WTC11 (cell line): ENCODE results near the gene MIA2. TPM values are rescaled to one million over a fixed set of nuclear protein-coding genes. Genes with fewer than 3 reads are reported as not detected.

Experiments used
- ATAC-seq: fragments of 200-7000 bp; cut with Tn5 transposase; 2 replicates; pipeline ENCODE4 v1.10.0; 2021; ENCODE audit warnings: mild to moderate bottlenecking, moderate library complexity
- CTCF ChIA-PET: fragments of 300-600 bp; sonication (Branson Sonifier 250); formaldehyde crosslinking; loops from one replicate; lab custom pipeline; 2021; ENCODE audit warnings: antibody characterized with exemption; lab: Charles Lee
- POLR2A ChIA-PET: fragments of 350-600 bp; sonication (Branson Sonifier 250); formaldehyde crosslinking; loops from one replicate; lab custom pipeline; 2021; ENCODE audit warnings: antibody characterized with exemption; lab: Charles Lee
- DNase-seq: peaks from one replicate; pipeline ENCODE4 v3.0.0; 2021; ENCODE audit warnings: low spot score
- H3K27ac Mint-ChIP-seq: 2 replicates; pipeline ENCODE4 v1.8.0; 2021; ENCODE audit warnings: mixed read lengths
- H3K27me3 Mint-ChIP-seq: 2 replicates; pipeline ENCODE4 v1.8.0; 2021; ENCODE audit warnings: low read depth, mild to moderate bottlenecking, moderate library complexity, mixed read lengths
- H3K36me3 Mint-ChIP-seq: 2 replicates; pipeline ENCODE4 v1.8.0; 2021; ENCODE audit warnings: mixed read lengths
- H3K4me1 Mint-ChIP-seq: 2 replicates; pipeline ENCODE4 v1.8.0; 2022; ENCODE audit warnings: mixed read lengths
- H3K4me3 Mint-ChIP-seq: 2 replicates; pipeline ENCODE4 v1.8.0; 2021; ENCODE audit warnings: mild to moderate bottlenecking, moderate library complexity, mixed read lengths
- H3K9me3 Mint-ChIP-seq: 2 replicates; pipeline ENCODE4 v1.8.0; 2021; ENCODE audit warnings: mixed read lengths
- CREM ChIP-seq: sonication (generic); formaldehyde crosslinking; IDR thresholded peaks from 2 replicates; pipeline ENCODE4 v1.8.1; 2022; ENCODE audit warnings: mild to moderate bottlenecking, missing genetic modification reagents, moderate library complexity
- EMX1 ChIP-seq: fragments of 250-450 bp; sonication (Bioruptor Pico); IDR thresholded peaks from 2 replicates; pipeline ENCODE4 v1.8.0; 2021; ENCODE audit warnings: mild to moderate bottlenecking
- ESRRA ChIP-seq: sonication (generic); formaldehyde crosslinking; IDR thresholded peaks from 2 replicates; pipeline ENCODE4 v1.8.1; 2022; ENCODE audit warnings: mild to moderate bottlenecking, missing genetic modification reagents, borderline replicate concordance
- GRHL2 ChIP-seq: fragments of 250-450 bp; sonication (Bioruptor Pico); IDR thresholded peaks from 2 replicates; pipeline ENCODE4 v1.8.0; 2022; ENCODE audit warnings: mild to moderate bottlenecking, moderate library complexity; ENCODE audit not compliant: insufficient replicate concordance, severe bottlenecking
- GTF2I ChIP-seq: fragments of 250-450 bp; sonication (Bioruptor Pico); conservative IDR thresholded peaks from 2 replicates; pipeline ENCODE4 v1.4.0; 2021; ENCODE audit warnings: mild to moderate bottlenecking
- JUN ChIP-seq: sonication (generic); formaldehyde crosslinking; IDR thresholded peaks from 2 replicates; pipeline ENCODE4 v1.8.0; 2023; ENCODE audit warnings: mild to moderate bottlenecking, missing genetic modification reagents
- MXD4 ChIP-seq: fragments of 250-450 bp; sonication (Bioruptor Pico); IDR thresholded peaks from 2 replicates; pipeline ENCODE4 v1.8.0; 2021; ENCODE audit warnings: mild to moderate bottlenecking, moderate library complexity, borderline replicate concordance
- SMAD3 ChIP-seq: sonication (generic); formaldehyde crosslinking; IDR thresholded peaks from 2 replicates; pipeline ENCODE4 v1.8.0; 2022; ENCODE audit warnings: missing genetic modification reagents, mild to moderate bottlenecking, borderline replicate concordance
- SMAD4 ChIP-seq: sonication (generic); formaldehyde crosslinking; IDR thresholded peaks from 2 replicates; pipeline ENCODE4 v1.8.0; 2022; ENCODE audit warnings: mild to moderate bottlenecking, missing genetic modification reagents
- SP1 ChIP-seq: sonication (generic); formaldehyde crosslinking; conservative IDR thresholded peaks from 2 replicates; pipeline ENCODE4 v1.8.1; 2022; ENCODE audit warnings: missing genetic modification reagents
- ZNF121 ChIP-seq: sonication (generic); formaldehyde crosslinking; IDR thresholded peaks from 2 replicates; pipeline ENCODE4 v1.8.0; 2023; ENCODE audit warnings: missing genetic modification reagents
- ZNF263 ChIP-seq: sonication (generic); formaldehyde crosslinking; IDR thresholded peaks from 2 replicates; pipeline ENCODE4 v1.8.1; 2022; ENCODE audit warnings: low read depth, mild to moderate bottlenecking, moderate library complexity, missing genetic modification reagents
- ZNF396 ChIP-seq: fragments of 250-450 bp; sonication (Bioruptor Pico); IDR thresholded peaks from 2 replicates; pipeline ENCODE4 v1.8.0; 2021; ENCODE audit warnings: mild to moderate bottlenecking, moderate library complexity, borderline replicate concordance
- total RNA-seq: library from RNA; stranded (reverse); gene quantifications from 3 replicates; pipeline ENCODE4 v1.2.3, GENCODE V29; 2021
- TF ChIP-seq, protein P1 (sequence below): sonication (generic); formaldehyde crosslinking; IDR thresholded peaks from 2 replicates; pipeline ENCODE4 v1.8.0; 2022; ENCODE audit warnings: mild to moderate bottlenecking, missing genetic modification reagents
- TF ChIP-seq, protein P2 (sequence below): fragments of 250-450 bp; sonication (Bioruptor Pico); IDR thresholded peaks from 2 replicates; pipeline ENCODE4 v2.1.2; 2022; ENCODE audit warnings: mild to moderate bottlenecking, moderate library complexity
- TF ChIP-seq, protein P3 (sequence below): sonication (generic); formaldehyde crosslinking; IDR thresholded peaks from 2 replicates; pipeline ENCODE4 v1.8.0; 2022; ENCODE audit warnings: mild to moderate bottlenecking, missing genetic modification reagents
- TF ChIP-seq, protein P4 (sequence below): sonication (generic); formaldehyde crosslinking; IDR thresholded peaks from 2 replicates; pipeline ENCODE4 v1.8.0; 2022; ENCODE audit warnings: mild to moderate bottlenecking, missing genetic modification reagents
- TF ChIP-seq, protein P5 (sequence below): sonication (generic); formaldehyde crosslinking; IDR thresholded peaks from 2 replicates; pipeline ENCODE4 v1.8.1; 2022; ENCODE audit warnings: low read depth, missing genetic modification reagents, borderline replicate concordance
- TF ChIP-seq, protein P6 (sequence below): sonication (generic); formaldehyde crosslinking; conservative IDR thresholded peaks from 2 replicates; pipeline ENCODE4 v1.8.1; 2023; ENCODE audit warnings: mild to moderate bottlenecking, low read depth, missing genetic modification reagents, moderate library complexity
- TF ChIP-seq, protein P7 (sequence below): sonication (generic); formaldehyde crosslinking; IDR thresholded peaks from 2 replicates; pipeline ENCODE4 v1.8.0; 2022; ENCODE audit warnings: mild to moderate bottlenecking, missing genetic modification reagents
- TF ChIP-seq, protein P8 (sequence below): sonication (generic); formaldehyde crosslinking; IDR thresholded peaks from 2 replicates; pipeline ENCODE4 v1.8.1; 2023; ENCODE audit warnings: mild to moderate bottlenecking, missing genetic modification reagents, moderate library complexity

MIA2 gene
- total RNA-seq, 1 experiment from 2014 or later = 11.3 TPM

DNA sequence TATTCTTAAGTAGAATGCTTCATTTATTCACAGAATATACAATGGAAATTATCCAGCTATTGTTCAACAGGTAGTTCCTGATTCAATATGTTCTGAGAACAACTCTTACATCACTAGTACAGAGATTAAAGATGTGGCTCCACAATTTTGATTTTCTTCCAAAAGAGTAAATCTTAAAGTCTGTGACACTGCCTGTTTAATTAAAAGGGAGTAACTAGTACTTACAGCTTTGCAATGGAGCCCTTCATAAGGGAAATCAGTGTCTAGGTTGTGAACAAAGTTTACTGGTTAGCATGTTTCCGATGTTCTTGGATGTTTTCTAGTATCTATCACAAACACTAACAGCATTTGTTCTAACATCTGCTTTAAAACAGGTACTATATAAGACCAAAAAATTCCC is 30.8 kb downstream of the MIA2 start (continued):
- TF ChIP-seq MXD4 (CRISPR knock-in tag) (no peak), ZNF396 (no peak), SP1 (CRISPR knock-in tag) (no peak), SMAD4 (CRISPR knock-in tag) (no peak)
- TF ChIP-seq, protein P1, sequence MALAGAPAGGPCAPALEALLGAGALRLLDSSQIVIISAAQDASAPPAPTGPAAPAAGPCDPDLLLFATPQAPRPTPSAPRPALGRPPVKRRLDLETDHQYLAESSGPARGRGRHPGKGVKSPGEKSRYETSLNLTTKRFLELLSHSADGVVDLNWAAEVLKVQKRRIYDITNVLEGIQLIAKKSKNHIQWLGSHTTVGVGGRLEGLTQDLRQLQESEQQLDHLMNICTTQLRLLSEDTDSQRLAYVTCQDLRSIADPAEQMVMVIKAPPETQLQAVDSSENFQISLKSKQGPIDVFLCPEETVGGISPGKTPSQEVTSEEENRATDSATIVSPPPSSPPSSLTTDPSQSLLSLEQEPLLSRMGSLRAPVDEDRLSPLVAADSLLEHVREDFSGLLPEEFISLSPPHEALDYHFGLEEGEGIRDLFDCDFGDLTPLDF = no peak

DNA sequence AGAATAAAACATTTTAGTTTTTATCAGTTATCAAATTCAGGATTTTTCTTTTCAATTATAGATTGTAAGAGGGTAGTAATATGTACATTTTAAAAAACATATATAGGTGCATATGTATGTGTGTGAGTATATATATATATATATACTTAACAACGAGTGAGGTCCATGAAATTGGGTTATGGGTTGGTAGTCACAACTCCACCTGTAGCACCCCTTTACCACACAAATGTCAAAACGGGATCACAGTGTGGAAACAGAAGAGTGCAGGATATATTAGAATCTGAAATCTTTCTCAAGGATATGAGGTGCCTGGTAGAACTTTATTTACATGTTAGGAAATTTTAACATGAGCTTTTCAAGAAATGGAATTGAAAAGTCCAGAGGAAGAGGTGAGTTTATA is 31.3 kb downstream of the MIA2 start:
- H3K27ac Mint-ChIP-seq = no peak overlapping the region
- peaks cover 7% of the 10 kb centered on the region for H3K27me3 Mint-ChIP-seq
- peak overlapping the region; percentile 30 for H3K4me3 Mint-ChIP-seq
- ATAC-seq = no peak
- no peaks in the 10 kb centered on the region for H3K36me3 Mint-ChIP-seq
- peaks cover 29% of the 10 kb centered on the region for H3K4me1 Mint-ChIP-seq
- no peak for DNase-seq
- H3K9me3 Mint-ChIP-seq = peaks cover 18% of the 10 kb centered on the region
- TF ChIP-seq, protein P2, sequence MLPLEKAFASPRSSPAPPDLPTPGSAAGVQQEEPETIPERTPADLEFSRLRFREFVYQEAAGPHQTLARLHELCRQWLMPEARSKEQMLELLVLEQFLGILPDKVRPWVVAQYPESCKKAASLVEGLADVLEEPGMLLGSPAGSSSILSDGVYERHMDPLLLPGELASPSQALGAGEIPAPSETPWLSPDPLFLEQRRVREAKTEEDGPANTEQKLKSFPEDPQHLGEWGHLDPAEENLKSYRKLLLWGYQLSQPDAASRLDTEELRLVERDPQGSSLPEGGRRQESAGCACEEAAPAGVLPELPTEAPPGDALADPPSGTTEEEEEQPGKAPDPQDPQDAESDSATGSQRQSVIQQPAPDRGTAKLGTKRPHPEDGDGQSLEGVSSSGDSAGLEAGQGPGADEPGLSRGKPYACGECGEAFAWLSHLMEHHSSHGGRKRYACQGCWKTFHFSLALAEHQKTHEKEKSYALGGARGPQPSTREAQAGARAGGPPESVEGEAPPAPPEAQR (CRISPR knock-in tag) = no peak
- TF ChIP-seq, protein P3, sequence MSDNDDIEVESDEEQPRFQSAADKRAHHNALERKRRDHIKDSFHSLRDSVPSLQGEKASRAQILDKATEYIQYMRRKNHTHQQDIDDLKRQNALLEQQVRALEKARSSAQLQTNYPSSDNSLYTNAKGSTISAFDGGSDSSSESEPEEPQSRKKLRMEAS (CRISPR knock-in tag) = no peak
- TF ChIP-seq SMAD3 (CRISPR knock-in tag) (no peak), JUN (CRISPR knock-in tag) (no peak), CREM (CRISPR knock-in tag) (no peak), ZNF263 (CRISPR knock-in tag) (no peak), GTF2I (CRISPR knock-in tag) (no peak), ZNF121 (no peak), ESRRA (CRISPR knock-in tag) (no peak), EMX1 (CRISPR knock-in tag) (no peak), GRHL2 (CRISPR knock-in tag) (no peak)
- TF ChIP-seq, protein P4, sequence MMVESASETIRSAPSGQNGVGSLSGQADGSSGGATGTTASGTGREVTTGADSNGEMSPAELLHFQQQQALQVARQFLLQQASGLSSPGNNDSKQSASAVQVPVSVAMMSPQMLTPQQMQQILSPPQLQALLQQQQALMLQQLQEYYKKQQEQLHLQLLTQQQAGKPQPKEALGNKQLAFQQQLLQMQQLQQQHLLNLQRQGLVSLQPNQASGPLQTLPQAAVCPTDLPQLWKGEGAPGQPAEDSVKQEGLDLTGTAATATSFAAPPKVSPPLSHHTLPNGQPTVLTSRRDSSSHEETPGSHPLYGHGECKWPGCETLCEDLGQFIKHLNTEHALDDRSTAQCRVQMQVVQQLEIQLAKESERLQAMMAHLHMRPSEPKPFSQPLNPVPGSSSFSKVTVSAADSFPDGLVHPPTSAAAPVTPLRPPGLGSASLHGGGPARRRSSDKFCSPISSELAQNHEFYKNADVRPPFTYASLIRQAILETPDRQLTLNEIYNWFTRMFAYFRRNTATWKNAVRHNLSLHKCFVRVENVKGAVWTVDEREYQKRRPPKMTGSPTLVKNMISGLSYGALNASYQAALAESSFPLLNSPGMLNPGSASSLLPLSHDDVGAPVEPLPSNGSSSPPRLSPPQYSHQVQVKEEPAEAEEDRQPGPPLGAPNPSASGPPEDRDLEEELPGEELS (CRISPR knock-in tag) = no peak
- TF ChIP-seq, protein P5, sequence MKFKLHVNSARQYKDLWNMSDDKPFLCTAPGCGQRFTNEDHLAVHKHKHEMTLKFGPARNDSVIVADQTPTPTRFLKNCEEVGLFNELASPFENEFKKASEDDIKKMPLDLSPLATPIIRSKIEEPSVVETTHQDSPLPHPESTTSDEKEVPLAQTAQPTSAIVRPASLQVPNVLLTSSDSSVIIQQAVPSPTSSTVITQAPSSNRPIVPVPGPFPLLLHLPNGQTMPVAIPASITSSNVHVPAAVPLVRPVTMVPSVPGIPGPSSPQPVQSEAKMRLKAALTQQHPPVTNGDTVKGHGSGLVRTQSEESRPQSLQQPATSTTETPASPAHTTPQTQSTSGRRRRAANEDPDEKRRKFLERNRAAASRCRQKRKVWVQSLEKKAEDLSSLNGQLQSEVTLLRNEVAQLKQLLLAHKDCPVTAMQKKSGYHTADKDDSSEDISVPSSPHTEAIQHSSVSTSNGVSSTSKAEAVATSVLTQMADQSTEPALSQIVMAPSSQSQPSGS (CRISPR knock-in tag) = no peak
- TF ChIP-seq, protein P6, sequence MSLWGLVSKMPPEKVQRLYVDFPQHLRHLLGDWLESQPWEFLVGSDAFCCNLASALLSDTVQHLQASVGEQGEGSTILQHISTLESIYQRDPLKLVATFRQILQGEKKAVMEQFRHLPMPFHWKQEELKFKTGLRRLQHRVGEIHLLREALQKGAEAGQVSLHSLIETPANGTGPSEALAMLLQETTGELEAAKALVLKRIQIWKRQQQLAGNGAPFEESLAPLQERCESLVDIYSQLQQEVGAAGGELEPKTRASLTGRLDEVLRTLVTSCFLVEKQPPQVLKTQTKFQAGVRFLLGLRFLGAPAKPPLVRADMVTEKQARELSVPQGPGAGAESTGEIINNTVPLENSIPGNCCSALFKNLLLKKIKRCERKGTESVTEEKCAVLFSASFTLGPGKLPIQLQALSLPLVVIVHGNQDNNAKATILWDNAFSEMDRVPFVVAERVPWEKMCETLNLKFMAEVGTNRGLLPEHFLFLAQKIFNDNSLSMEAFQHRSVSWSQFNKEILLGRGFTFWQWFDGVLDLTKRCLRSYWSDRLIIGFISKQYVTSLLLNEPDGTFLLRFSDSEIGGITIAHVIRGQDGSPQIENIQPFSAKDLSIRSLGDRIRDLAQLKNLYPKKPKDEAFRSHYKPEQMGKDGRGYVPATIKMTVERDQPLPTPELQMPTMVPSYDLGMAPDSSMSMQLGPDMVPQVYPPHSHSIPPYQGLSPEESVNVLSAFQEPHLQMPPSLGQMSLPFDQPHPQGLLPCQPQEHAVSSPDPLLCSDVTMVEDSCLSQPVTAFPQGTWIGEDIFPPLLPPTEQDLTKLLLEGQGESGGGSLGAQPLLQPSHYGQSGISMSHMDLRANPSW (CRISPR knock-in tag) = no peak
- TF ChIP-seq, protein P7, sequence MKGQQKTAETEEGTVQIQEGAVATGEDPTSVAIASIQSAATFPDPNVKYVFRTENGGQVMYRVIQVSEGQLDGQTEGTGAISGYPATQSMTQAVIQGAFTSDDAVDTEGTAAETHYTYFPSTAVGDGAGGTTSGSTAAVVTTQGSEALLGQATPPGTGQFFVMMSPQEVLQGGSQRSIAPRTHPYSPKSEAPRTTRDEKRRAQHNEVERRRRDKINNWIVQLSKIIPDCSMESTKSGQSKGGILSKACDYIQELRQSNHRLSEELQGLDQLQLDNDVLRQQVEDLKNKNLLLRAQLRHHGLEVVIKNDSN (CRISPR knock-in tag) = no peak
- TF ChIP-seq, protein P8, sequence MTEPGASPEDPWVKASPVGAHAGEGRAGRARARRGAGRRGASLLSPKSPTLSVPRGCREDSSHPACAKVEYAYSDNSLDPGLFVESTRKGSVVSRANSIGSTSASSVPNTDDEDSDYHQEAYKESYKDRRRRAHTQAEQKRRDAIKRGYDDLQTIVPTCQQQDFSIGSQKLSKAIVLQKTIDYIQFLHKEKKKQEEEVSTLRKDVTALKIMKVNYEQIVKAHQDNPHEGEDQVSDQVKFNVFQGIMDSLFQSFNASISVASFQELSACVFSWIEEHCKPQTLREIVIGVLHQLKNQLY (CRISPR knock-in tag) = no peak
- CTCF ChIA-PET = no interaction called here
- POLR2A ChIA-PET = no interaction called here
